SK-N-SH (cell line): Measurements from ENCODE around the gene APH1B. TPM values are rescaled to one million over a fixed set of nuclear protein-coding genes. Genes with fewer than 3 reads are reported as not detected.

ENCODE experiments used
- polyA plus RNA-seq, 3 experiments: library from polyadenylated mRNA; depleted of rRNA; stranded (reverse); fragments of >200 nt; gene quantifications; 2 replicates each; pipeline ENCODE4 v1.2.3, GENCODE V29; 2012

Gene APH1B
- polyA plus RNA-seq, 1 of the 3 experiments (the other 2 are of a cell fraction): 7.6 TPM

Other genes starting within 250 kb of the APH1B start
- 1,371 and 1,764 TPM in 2 replicates for gene TPM1, start 234.9 kb upstream of the APH1B start, polyA plus RNA-seq (2012; rRNA removed)
- 23.3 and 28.5 TPM in 2 replicates for gene LACTB, start 155.7 kb upstream of the APH1B start, polyA plus RNA-seq (2012; rRNA removed)
- 319 and 321 TPM in 2 replicates for gene RPS27L, start 120.1 kb upstream of the APH1B start, polyA plus RNA-seq (2012; rRNA removed)
- 4.7 and 5.4 TPM in 2 replicates for gene RAB8B, start 88.0 kb upstream of the APH1B start, polyA plus RNA-seq (2012; rRNA removed)
- gene CA12, start 104.2 kb downstream of the APH1B start, polyA plus RNA-seq (2012; rRNA removed): 39.4 and 44.3 TPM in 2 replicates
- gene USP3, start 227.0 kb downstream of the APH1B start, polyA plus RNA-seq (2012; rRNA removed): 9.3 and 10.8 TPM in 2 replicates